ENCODE data around the gene IDH3A.

DNA sequence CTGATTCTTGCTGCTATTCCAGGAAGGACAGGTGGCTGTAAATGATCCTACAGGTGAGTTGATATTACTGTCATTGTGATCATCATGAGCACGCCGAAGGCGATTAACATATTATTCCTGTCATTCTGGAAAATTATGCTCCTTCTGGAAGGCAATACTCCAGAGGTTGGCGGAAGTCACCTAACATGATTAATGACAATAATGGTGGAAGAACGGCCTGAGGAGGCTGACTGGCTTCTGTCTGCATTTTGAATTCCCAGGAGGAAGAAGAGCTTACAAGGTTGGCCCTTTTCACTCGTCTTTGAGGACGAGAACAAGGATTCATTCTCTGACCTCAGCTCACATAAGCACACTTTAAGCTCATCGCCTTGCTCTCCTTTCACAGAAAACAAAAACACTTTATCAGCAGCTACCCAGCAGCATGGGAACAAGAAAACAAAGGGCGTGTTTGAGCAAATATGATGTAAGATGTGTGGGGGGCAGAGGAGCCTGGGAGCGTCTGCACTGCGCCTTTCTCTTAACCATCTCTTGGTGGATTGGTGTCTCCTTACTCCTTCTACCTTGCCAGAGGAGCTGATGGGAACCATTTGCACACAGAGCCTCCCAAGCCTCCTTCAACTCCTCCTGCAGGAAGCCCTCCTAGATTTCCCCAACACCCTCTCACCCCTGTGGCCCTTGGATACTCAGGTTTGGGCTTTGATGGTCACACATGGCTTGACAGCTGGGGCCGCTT is 62.2 kb downstream of the IDH3A start:
- TF ChIP-seq CTCF (IDR thresholded peaks at IDR 0.05) (no peak), POLR2A (IDR thresholded peaks at IDR 0.05) (no peak), POLR2AphosphoS5 (IDR thresholded peaks at IDR 0.05) (no peak), EP300 (IDR thresholded peaks at IDR 0.05; ENCODE audit: low read depth) (no peak)
